GM12878 (cell line): ENCODE data around the gene RSPH4A. TPM values are rescaled to one million over a fixed set of nuclear protein-coding genes. Genes with fewer than 3 reads are reported as not detected.

Source experiments
- ATAC-seq: fragments of 200-7000 bp; cut with Tn5 transposase; 3 replicates; pipeline ENCODE4 v1.9.1; 2020; ENCODE audit warnings: mild to moderate bottlenecking, moderate library complexity
- BruUV-seq: library from RNA; stranded (reverse); fragments of 400-500 nt; replicated peaks from 2 replicates; lab custom pipeline; 2021; lab: Mats Ljungman, UMichigan
- CTCF ChIA-PET: fragments of 300-600 bp; sonication (Branson Sonifier 250); formaldehyde crosslinking; extraction: SDS; loops from one replicate; lab custom pipeline; 2021; ENCODE audit warnings: inconsistent platforms; lab: Yijun Ruan, JAX
- POLR2A ChIA-PET: fragments of 350-600 bp; formaldehyde crosslinking; extraction: SDS; loops from one replicate; lab custom pipeline; 2021; ENCODE audit warnings: inconsistent platforms; lab: Charles Lee
- RAD21 ChIA-PET: fragments of 300-600 bp; sonication (Branson Sonifier 250); formaldehyde crosslinking; loops from one replicate; lab custom pipeline; 2023; ENCODE audit warnings: antibody characterized with exemption; ENCODE audit not compliant: unreplicated experiment; lab: Charles Lee
- SMC1A ChIA-PET: fragments of 300-600 bp; sonication (Branson Sonifier 250); formaldehyde crosslinking; loops from one replicate; lab custom pipeline; 2023; ENCODE audit not compliant: unreplicated experiment, uncharacterized antibody; lab: Charles Lee
- DNase-seq: peaks from one replicate; pipeline ENCODE4 v3.0.0-alpha.2; 2011; ENCODE audit warnings: low read depth, low spot score
- FAIRE-seq: peaks from 3 replicates; lab custom pipeline; 2011; peaks lifted over from hg19 to GRCh38; lab: Jason Lieb, UNC
- H2AFZ ChIP-seq: 2 replicates; pipeline ENCODE4 v1.6.0; 2011; ENCODE audit warnings: low read depth, low read length, control low read depth; ENCODE audit not compliant: control insufficient read depth
- H3K27ac ChIP-seq: 2 replicates; pipeline ENCODE4 v1.5.1; 2011; ENCODE audit warnings: control low read depth; ENCODE audit not compliant: control insufficient read depth, insufficient read depth
- H3K27me3 ChIP-seq, 2 experiments: replicated peaks in 1 of 2; 2 replicates each; pipeline versions ENCODE4 v1.6.0 to v1.6.1; 2011; ENCODE audit warnings: low read length in 1 of 2; ENCODE audit not compliant: control insufficient read depth in 2 of 2, insufficient read depth in 2 of 2
- H3K36me3 ChIP-seq, 2 experiments: 2 replicates each; pipeline ENCODE4 v1.5.1; 2011; ENCODE audit warnings: low read length in 1 of 2; ENCODE audit not compliant: control insufficient read depth in 2 of 2, insufficient read depth in 2 of 2
- H3K4me1 ChIP-seq: 2 replicates; pipeline ENCODE4 v1.6.1; 2011; ENCODE audit warnings: mild to moderate bottlenecking, low read length, moderate library complexity, mixed read lengths; ENCODE audit not compliant: control insufficient read depth, insufficient read depth
- H3K4me2 ChIP-seq: 2 replicates; pipeline ENCODE4 v1.6.0; 2011; ENCODE audit warnings: control low read depth; ENCODE audit not compliant: control insufficient read depth, insufficient read depth
- H3K4me3 ChIP-seq: fragments of 200-600 bp; sonication (generic); 2 replicates; pipeline ENCODE4 v1.5.1; 2016
- H3K79me2 ChIP-seq: 2 replicates; pipeline ENCODE4 v1.6.0; 2011; ENCODE audit warnings: low read length; ENCODE audit not compliant: control insufficient read depth, insufficient read depth
- H3K9ac ChIP-seq: 2 replicates; pipeline ENCODE4 v1.8.0; 2011; ENCODE audit warnings: low read length, control low read depth, mixed read lengths; ENCODE audit not compliant: control insufficient read depth, insufficient read depth
- H3K9me3 ChIP-seq: replicated peaks from 3 replicates; pipeline ENCODE4 v1.5.1; 2011; ENCODE audit warnings: mild to moderate bottlenecking, low read length; ENCODE audit not compliant: control insufficient read depth, insufficient read depth
- H4K20me1 ChIP-seq: 2 replicates; pipeline ENCODE4 v1.6.0; 2011; ENCODE audit not compliant: control insufficient read depth, insufficient read depth
- BHLHE40 ChIP-seq, 2 experiments: fragments of 450-650 bp in 1 of 2; IDR thresholded peaks; 2 replicates each; pipeline ENCODE4 v1.6.1; 2011 to 2017; ENCODE audit warnings: low read depth in 2 of 2, borderline replicate concordance in 1 of 2, improper control_type of control experiment in 1 of 2, low read length in 1 of 2, mild to moderate bottlenecking in 1 of 2
- BRCA1 ChIP-seq: IDR thresholded peaks from 2 replicates; pipeline ENCODE4 v1.6.1; 2011; ENCODE audit warnings: low read depth, low read length, improper control_type of control experiment
- CBFB ChIP-seq: IDR thresholded peaks from 2 replicates; pipeline ENCODE4 v1.6.1; 2016; ENCODE audit warnings: antibody characterized with exemption, low read depth
- E4F1 ChIP-seq: fragments of 450-650 bp; IDR thresholded peaks from 2 replicates; pipeline ENCODE4 v1.6.1; 2018; ENCODE audit warnings: borderline replicate concordance, mild to moderate bottlenecking; ENCODE audit not compliant: partially characterized antibody
- MTA3 ChIP-seq: IDR thresholded peaks from 2 replicates; pipeline ENCODE4 v1.6.1; 2012; ENCODE audit warnings: low read length, inconsistent platforms, borderline replicate concordance
- MYB ChIP-seq: fragments of 150-350 bp; IDR thresholded peaks from 2 replicates; pipeline ENCODE4 v1.6.1; 2014; ENCODE audit warnings: mild to moderate bottlenecking, low read depth, low read length, borderline replicate concordance
- MYC ChIP-seq: IDR thresholded peaks from 2 replicates; pipeline ENCODE4 v1.6.1; 2011; ENCODE audit warnings: mild to moderate bottlenecking, low read length, moderate library complexity, inconsistent platforms; ENCODE audit not compliant: insufficient read depth, insufficient replicate concordance, insufficient read length, severe bottlenecking
- NBN ChIP-seq: fragments of 450-650 bp; IDR thresholded peaks from 2 replicates; pipeline ENCODE4 v1.6.1; 2016
- NR2F1 ChIP-seq: fragments of 450-650 bp; conservative IDR thresholded peaks from 2 replicates; pipeline ENCODE4 v1.6.1; 2017; ENCODE audit warnings: mild to moderate bottlenecking
- SUZ12 ChIP-seq: fragments of 200-600 bp; sonication (generic); IDR thresholded peaks from one replicate; pipeline ENCODE4 v1.6.1; 2018; ENCODE audit warnings: antibody characterized with exemption, mild to moderate bottlenecking; ENCODE audit not compliant: unreplicated experiment
- in situ Hi-C: fragments of 300-500 bp; cut with MboI; formaldehyde crosslinking; loops from 9 replicates; pipeline ENCODE4 v1.14.3; 2018; ENCODE audit warnings: mixed read lengths
- intact Hi-C: fragments of 100-400 bp; cut with micrococcal nuclease; formaldehyde crosslinking; loops from one replicate; pipeline ENCODE4 v1.14.2; 2022; ENCODE audit not compliant: unreplicated experiment
- polyA plus RNA-seq, 11 experiments: library from polyadenylated mRNA; depleted of rRNA in 4 of 11; unstranded in 6 of 11; stranded (reverse) in 5 of 11; fragments of >200 nt; fragmentation: Nextera tagmentation in 4 of 11; fragmentation: Illumina TruSeq in 1 of 11; extraction: Ambion mirVana in 4 of 11; extraction: Trizol in 1 of 11; gene quantifications; 1 replicate in 1 of 11; 2 replicates in 10 of 11; pipeline versions ENCODE4 v1.2.1 to v1.2.3, GENCODE V29; 2011 to 2016; ENCODE audit warnings: inconsistent platforms in 2 of 11, missing spikeins in 2 of 11, low read depth in 1 of 11
- total RNA-seq, 4 experiments: library from RNA; depleted of rRNA in 3 of 4; stranded (reverse); fragments of >200 nt in 3 of 4; fragmentation: Illumina TruSeq in 1 of 4; extraction: Trizol in 1 of 4; gene quantifications; 2 replicates each; pipeline versions ENCODE4 v1.2.1 to v1.2.3, GENCODE V29; 2013 to 2021
- TF ChIP-seq, protein P1 (sequence below): fragments of 450-650 bp; IDR thresholded peaks from 2 replicates; pipeline ENCODE4 v1.6.1; 2017; ENCODE audit warnings: mild to moderate bottlenecking, low read depth, inconsistent platforms; ENCODE audit not compliant: poor library complexity, severe bottlenecking
- TF ChIP-seq, protein P2 (sequence below): IDR thresholded peaks from 2 replicates; pipeline ENCODE4 v1.6.1; 2012; ENCODE audit warnings: low read depth, low read length, improper control_type of control experiment

RSPH4A gene
- total and polyA plus RNA-seq, 10 of the 15 experiments (the other 5 are each of a cell fraction or from before 2014, with no cell fraction given): 0.07 to 0.28 (median 0.21) TPM; not detected in 1

DNA sequence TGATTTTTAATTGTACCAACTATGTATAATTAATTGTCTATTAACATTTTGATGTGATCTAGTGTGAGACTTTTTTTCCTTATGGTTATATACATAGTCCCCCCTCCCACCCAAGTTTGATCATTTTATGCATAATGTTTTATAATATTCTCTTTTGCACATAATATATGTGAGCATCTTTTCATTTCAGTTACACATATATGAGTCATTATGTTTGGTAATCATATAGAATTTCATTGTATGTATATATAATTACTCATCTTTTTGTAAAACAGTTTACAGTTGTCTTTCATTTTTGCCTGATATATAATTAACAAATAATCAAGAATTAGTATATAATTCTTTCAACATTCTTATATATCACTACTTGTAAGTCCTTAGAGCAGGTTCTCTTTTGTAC lies 30.0 kb upstream of the RSPH4A start:
- H4K20me1 ChIP-seq: no peaks in the 10 kb centered on the region
- ChIA-PET SMC1A (no interaction called here), POLR2A (no interaction called here), RAD21 (no interaction called here), CTCF (no interaction called here)
- no TSS peak for BruUV-seq
- intact Hi-C loops (no loop called here), in situ Hi-C loops (no loop called here)
- DNase-seq (no peak), FAIRE-seq (no peak), ATAC-seq (no peak)
- no peaks in the 10 kb centered on the region for H3K79me2 ChIP-seq
- H3K9ac ChIP-seq: no peak overlapping the region
- H3K27ac ChIP-seq: no peak overlapping the region
- no peak overlapping the region for H3K4me2 ChIP-seq
- TF ChIP-seq, protein P1, sequence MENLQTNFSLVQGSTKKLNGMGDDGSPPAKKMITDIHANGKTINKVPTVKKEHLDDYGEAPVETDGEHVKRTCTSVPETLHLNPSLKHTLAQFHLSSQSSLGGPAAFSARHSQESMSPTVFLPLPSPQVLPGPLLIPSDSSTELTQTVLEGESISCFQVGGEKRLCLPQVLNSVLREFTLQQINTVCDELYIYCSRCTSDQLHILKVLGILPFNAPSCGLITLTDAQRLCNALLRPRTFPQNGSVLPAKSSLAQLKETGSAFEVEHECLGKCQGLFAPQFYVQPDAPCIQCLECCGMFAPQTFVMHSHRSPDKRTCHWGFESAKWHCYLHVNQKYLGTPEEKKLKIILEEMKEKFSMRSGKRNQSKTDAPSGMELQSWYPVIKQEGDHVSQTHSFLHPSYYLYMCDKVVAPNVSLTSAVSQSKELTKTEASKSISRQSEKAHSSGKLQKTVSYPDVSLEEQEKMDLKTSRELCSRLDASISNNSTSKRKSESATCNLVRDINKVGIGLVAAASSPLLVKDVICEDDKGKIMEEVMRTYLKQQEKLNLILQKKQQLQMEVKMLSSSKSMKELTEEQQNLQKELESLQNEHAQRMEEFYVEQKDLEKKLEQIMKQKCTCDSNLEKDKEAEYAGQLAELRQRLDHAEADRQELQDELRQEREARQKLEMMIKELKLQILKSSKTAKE: no peak
- TF ChIP-seq MYB (no peak), BHLHE40 (IDR thresholded peaks at IDR 0.05; ENCODE audit: borderline replicate concordance in 1 of 2, low read depth in 2 of 2, low read length in 1 of 2) (no peak), BRCA1 (no peak), CBFB (no peak), MTA3 (no peak), NBN (no peak), SUZ12 (no peak), NR2F1 (no peak), MYC (no peak), E4F1 (no peak)
- TF ChIP-seq, protein P2, sequence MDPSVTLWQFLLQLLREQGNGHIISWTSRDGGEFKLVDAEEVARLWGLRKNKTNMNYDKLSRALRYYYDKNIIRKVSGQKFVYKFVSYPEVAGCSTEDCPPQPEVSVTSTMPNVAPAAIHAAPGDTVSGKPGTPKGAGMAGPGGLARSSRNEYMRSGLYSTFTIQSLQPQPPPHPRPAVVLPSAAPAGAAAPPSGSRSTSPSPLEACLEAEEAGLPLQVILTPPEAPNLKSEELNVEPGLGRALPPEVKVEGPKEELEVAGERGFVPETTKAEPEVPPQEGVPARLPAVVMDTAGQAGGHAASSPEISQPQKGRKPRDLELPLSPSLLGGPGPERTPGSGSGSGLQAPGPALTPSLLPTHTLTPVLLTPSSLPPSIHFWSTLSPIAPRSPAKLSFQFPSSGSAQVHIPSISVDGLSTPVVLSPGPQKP: no peak
- peaks cover 0 to 10% of the 10 kb centered on the region in 2 experiments; a peak in 2 of 4 replicates for H3K36me3 ChIP-seq
- H3K27me3 ChIP-seq: no peaks in the 10 kb centered on the region
- no peaks in the 10 kb centered on the region for H3K9me3 ChIP-seq
- no peak overlapping the region for H2AFZ ChIP-seq
- no peaks in the 10 kb centered on the region for H3K4me1 ChIP-seq
- no peak overlapping the region for H3K4me3 ChIP-seq
